HG02798 (cell line): ENCODE data around the gene RNF150.
"Not testable (repeated sequence)": the region's sequence is repeated elsewhere in the genome, so short reads cannot be mapped to it uniquely, and the experiment has no call there.

Experiments used
- ATAC-seq: cut with Tn5 transposase; IDR thresholded peaks from one replicate; pipeline ENCODE4 v1.9.1; 2021; ENCODE audit warnings: mild to moderate bottlenecking; ENCODE audit not compliant: unreplicated experiment, poor library complexity

RNF150 gene

DNA sequence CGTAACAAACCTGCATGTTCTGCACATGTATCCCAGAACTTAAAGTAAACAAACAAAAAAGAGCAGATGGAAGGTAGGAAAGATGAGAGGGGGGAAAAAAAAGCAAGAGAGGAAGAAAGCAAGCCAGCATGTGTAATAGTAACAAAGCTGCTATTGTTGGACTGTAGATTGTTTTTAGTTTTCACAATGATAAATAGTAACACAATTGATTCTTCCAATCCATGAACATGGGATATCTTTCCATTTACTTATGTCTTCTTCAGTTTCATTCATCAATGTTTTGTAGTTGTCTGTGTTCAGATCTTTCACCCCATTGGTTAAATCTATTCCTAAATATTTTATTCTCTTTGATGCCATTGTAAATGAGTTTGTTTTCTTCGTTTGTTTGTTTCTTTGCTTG is 292.1 kb downstream of the RNF150 start:
- ATAC-seq, result no peak

DNA sequence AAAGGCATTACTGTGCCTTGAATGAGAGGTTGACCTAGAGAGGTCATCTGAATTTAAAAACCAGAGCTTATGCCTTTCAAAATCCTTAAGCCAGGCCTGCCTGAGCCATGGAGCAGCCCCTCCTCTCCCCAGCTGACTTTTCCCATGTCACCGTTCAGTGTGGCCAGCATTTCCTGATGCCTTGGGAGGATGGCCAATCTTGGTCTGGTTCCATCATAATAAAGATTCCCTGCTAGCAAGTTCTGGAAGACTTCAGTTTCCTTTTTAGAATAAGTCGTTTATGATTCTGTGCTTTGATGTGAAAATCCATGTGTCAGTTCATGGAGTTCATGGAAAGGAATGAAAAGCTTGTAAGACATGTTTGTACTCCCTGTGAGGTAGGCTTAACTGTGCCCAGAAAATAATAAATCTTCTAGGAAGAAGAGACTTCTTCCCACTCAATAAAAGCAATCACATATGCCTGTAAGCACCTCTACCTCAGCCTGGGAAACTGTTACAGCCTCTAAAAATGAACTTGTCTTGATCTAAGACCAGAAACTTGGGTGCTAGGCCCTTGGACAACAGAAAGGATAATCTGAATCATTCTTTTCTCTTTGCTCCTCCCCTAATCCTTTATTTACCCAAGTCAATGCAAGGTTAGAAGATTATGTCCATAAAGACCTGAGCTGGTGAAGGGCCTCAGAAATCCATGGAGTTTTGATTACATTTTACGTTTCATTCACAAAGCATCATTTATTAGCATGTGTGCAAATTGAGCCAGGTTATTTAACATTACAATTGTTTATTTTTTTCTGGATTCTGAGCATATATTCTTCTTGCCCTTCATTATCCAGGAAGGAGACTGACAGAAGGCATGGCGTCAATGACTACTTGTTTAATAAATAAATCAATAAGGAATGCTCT is 293.1 kb downstream of the RNF150 start:
- ATAC-seq, result no peak

DNA sequence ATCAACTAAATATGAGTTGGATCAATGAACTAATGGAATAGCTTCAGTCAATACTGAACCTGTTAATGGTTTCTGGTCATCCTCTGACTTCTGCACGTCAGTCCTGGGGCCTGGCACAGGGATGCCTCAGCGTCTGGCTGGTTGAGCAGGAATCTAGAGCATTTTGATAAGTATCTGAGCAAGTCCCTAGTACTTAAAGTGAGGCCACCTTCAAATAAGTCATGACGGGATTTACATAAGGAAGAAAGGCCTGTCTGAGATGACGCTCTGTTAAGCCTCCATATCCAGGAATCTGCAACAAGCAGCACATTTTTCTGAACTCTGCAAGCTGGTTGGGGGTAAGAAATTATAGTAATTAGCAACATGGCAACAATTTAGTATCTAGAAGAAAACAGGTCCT is 293.9 kb downstream of the RNF150 start:
- ATAC-seq, result no peak

DNA sequence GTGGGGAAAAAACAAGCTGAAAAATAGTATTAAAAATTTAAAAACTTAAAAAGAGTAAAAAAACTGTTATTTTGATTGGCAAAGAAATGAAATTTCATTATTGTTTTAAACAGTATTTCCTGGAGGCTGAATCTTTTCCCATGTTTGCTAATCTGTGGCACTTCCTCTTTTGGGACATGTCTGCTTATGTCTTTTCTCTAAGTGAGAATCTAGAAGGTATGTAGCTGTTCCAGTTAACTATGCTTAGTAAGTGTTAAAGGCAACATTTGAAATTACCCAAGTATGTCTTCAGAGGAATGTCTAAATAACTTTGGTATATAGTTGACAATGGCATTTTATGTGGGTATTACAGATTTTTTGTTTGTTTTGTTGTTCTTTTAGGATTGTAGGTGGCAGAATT is 295.5 kb downstream of the RNF150 start:
- ATAC-seq, result no peak

DNA sequence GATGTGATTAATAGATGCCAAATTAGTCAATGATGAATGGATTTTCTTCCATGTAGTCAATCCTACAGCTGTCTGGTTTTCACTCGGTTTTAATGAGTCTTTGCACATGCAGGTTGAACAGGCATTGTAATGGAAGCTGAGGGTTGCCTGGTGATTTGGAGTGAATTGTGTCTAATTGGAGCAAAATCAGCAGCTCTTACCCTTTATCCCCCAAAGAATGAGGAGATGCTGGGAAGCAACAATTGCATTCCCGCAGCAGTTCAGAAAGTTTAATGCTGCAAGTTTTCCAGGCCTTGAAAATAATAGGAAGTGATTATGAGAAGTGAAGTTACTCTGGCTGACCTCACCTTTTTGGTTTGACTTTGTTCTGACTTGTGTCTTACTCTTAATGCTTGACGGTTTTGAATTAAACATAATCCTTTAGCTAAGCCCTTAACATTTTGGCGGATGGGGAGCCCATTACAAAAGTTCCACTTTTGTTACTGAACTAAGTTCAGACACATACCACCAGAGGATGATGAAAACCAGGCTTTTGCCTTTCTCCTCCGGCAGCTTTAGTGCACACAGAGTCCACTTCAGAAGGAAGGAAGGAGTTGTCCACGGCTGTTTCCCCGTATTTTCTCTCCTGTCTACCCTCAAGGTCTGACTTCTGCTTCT is 298.3 kb downstream of the RNF150 start:
- no peak for ATAC-seq

DNA sequence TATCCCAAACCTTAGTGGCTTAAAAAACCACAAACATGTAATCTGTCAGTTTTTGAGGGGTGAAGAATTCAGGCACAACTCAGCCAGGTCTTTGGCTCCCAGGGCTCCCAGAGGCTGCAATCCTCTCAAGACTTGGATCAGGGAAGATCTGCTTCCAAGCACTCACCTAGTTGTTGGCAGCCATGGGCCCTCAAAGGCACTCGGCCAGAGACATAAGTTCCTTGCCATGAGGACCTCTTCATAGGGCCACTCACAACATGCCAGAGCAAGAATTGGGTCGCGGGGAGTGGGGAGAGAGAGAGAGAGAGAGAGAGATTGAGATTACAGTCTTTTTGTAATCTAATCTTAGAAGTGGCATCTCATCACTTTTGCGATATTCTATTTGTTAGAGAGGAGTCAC is 300.0 kb downstream of the RNF150 start:
- no peak for ATAC-seq

DNA sequence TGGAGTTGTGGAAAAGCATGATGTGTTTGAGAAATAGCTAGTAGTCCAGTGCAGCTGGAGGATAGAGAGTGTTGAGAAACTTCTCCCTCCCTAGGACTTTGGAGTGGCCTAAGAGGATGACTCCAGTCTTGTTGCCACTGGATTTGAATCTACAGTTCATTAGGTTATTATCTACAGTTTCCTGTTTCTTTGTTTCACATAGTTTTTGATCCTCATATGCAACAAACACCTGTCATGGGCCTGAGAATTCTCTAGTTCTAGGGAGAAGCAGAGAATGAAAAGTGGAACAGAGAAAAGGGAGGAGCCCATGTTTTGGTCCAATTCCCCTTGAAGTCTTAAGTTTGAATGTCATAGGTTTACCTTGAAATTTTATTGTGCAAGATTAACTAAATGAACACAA is 303.4 kb downstream of the RNF150 start:
- peak; percentile 92 for ATAC-seq

DNA sequence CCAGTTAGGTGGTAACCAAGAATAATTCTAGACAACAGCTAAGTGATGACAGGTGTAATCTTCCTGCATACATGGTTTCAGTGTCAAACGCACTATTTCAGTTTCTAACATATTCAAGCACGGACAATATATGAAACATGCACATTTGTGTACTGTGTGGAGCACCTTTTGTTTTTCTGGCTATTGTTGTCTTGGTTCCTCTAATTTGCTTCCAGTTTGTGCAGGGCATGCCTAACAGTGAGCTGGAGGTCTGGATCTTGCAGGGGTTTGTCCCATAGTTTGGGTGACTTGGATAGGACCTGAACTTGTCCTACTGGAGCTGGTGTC is 306.6 kb downstream of the RNF150 start:
- ATAC-seq, result peak; percentile 30

DNA sequence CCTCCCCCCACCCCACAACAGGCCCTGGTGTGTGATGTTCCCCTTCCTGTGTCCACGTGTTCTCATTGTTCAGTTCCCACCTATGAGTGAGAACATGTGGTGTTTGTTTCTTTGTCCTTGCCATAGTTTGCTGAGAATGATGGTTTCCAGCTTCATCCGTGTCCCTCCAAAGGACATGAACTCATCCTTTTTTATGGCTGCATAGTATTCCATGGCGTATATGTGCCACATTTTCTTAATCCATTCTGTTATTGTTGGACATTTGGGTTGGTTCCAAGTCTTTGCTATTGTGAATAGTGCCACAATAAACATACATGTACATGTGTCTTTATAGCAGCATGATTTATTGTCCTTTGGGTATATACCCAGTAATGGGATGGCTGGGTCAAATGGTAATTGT is 312.7 kb downstream of the RNF150 start:
- ATAC-seq, result not testable (repeated sequence)

DNA sequence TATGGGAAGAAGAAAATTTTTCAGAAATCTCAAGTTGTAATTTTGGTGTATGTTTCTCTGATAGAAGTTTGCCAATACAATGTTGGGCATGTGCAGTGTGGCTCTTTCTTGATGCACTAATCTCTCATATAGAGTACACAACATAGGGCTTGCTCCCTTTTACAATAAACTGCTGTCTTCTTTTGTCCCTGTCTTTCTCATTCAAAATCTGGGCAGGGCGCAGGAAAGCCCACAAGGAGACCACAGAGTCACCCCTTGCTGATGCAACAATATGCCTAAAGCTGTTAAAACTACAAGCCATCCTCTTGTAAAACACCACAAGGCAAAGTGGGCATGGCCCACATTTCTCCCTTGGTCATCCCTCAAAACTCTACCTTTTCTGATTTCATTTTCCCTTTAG is 313.7 kb downstream of the RNF150 start:
- no peak for ATAC-seq

DNA sequence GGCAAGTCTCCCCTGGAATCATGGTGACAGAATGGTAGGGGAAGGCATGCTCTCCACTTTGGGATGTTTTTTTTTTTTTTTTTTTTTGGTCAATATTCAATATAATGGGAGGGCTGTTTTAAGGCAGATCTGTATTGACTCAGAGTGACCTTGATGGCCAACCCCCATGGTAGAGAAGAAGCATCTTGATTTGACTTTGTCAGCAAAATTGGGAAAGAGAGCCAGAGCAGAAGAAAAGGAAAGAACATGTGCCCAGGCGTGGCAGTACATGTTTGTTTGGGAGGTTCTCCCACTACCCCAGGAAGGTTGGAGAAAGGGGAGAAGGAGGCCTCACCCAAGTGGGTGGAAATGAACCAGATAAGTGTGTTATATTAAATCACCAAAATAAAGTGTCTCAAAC is 314.8 kb downstream of the RNF150 start:
- no peak for ATAC-seq

DNA sequence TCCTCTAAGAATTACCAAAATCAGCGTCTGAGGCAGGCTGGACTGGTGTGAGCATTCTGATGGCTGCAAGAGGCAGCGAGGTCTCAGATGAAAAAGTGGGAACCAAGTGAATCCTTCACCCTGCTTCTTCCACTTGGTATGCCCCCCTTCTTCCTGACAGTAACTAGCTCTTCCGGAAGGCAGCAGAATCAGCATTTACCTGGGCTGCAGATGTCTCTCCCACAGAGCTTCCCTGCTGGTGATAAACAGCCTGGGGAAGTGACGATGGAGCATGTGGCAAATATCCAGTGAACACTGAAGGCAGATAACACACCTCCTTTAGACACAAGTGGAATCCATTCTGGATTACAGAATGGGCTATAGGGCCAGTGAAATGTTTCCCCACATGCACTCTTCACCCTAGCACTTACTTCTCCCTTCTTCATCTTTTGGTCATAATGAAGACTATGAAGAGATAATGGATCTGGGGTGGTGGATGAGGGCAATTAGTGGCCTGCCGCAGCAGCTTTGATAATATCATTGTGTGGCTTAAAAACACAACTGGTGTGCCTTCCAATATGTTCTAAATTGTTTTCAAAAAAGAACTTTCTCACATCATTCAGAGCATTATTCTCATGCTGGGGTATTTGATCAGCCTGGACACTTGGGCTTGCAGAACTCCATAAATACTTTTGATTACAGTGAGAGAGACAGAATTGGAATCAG is 316.3 kb downstream of the RNF150 start:
- no peak for ATAC-seq

DNA sequence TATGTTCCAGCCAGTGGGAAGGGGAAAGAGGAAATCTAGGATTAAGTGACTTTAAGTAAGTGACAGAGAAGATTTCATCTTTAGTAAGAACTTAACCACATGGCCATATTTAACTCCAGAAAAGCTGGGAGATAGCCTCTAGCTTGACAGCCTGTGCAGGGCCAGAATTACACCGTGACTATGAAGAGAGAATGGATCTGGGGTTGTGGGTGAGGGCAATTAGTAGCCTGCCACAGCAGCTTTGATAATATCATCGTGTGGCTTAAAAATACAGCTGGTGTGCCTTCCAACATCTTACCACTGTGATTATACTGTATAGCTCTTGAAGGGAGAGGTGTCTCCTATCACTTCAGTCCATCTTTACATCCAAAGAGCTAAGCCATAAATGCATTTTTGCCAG is 319.5 kb downstream of the RNF150 start:
- ATAC-seq, result no peak

DNA sequence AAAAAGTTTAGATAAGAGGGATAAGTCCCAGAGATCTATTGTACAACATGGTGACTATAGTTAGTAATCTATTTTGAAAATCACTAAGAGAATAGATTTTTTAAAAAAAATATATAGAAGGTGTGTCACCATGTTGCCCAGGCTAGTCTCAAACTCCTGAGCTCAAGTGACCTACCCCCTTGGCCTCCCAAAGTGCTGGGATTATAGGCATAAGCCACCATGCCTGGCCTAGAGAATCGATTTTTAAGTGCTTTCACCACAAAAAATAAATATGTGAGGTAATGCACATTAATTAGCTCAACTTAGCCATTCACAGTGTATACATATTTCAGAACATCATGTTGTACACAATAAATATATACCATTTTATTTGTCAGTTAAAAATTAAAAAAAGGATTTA is 320.4 kb downstream of the RNF150 start:
- no peak for ATAC-seq

DNA sequence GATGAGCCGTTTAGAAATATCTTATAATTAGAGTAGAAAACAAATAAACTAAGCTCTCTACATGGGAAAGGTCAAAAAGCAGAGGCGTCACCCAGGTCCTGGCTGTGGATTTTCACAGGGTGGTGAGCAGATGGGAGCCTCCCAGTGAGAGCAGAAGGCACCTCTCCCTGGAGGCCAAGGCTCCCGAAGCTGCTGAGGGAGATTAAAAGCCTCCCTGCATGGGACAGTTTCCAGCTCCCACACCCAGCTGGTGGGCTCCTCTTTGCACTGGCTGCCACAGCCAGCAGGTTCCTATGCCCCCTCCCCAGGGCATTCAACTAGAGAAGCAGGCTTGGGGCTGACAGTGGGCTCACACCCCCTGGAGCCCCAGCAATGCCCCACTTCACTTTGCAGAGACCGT is 321.8 kb downstream of the RNF150 start:
- no peak for ATAC-seq

DNA sequence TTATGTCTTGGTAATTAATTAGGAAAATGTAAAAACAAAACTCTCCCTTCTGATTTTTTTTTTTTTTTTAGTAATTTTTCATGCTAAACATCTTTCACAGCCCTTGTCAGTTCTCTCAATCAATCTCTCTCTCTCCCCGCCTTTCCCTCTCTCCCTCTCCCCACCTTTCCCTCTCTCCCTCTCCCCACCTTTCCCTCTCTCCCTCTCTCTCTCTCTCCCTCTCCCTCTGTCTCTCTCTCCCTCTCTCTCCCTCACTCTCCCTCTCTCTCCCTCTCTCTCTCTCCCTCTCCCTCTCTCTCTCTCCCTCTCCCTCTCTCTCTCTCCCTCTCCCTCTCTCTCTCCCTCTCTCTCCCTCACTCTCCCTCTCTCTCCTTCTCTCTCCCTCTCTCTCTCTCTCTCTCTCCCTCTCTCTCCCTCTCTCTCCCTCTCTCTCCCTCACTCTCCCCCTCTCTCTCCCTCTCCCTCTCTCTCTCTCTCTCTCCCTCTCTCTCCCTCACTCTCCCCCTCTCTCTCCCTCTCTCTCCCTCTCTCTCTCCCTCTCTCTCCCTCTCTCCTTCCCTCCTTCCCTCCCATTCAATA is 322.6 kb downstream of the RNF150 start:
- not testable (repeated sequence) for ATAC-seq
